HG03432 (cell line): ENCODE data around the gene SNTG2.

ENCODE experiments used
- ATAC-seq: cut with Tn5 transposase; IDR thresholded peaks from one replicate; pipeline ENCODE4 v1.9.1; 2021; ENCODE audit warnings: mild to moderate bottlenecking, moderate library complexity; ENCODE audit not compliant: unreplicated experiment

The SNTG2 gene

GRCh38 chr2:951224-952006, 766 bp downstream of the SNTG2 start:
- no peak for ATAC-seq

- no peak for ATAC-seq
Observed at GRCh38 chr2:953408-953807, 2.8 kb downstream of the SNTG2 start.

GRCh38 chr2:953975-954686, 3.5 kb downstream of the SNTG2 start:
- no peak for ATAC-seq

GRCh38 chr2:954687-955000, 4.0 kb downstream of the SNTG2 start:
- no peak for ATAC-seq

GRCh38 chr2:955829-956731, 5.4 kb downstream of the SNTG2 start:
- no peak for ATAC-seq

GRCh38 chr2:959457-959856, 8.8 kb downstream of the SNTG2 start:
- no peak for ATAC-seq

- no peak for ATAC-seq
Observed at GRCh38 chr2:960061-960736, 9.6 kb downstream of the SNTG2 start.

- ATAC-seq, result no peak
Observed at GRCh38 chr2:961786-962185, 11.1 kb downstream of the SNTG2 start.

GRCh38 chr2:963876-964275, 13.2 kb downstream of the SNTG2 start:
- no peak for ATAC-seq

GRCh38 chr2:964562-964961, 13.9 kb downstream of the SNTG2 start:
- no peak for ATAC-seq

GRCh38 chr2:965640-966147, 15.0 kb downstream of the SNTG2 start:
- ATAC-seq, result no peak

- ATAC-seq, result no peak
Observed at GRCh38 chr2:973129-973528, 22.5 kb downstream of the SNTG2 start.

- no peak for ATAC-seq
Observed at GRCh38 chr2:974054-974453, 23.4 kb downstream of the SNTG2 start.

- ATAC-seq, result no peak
Observed at GRCh38 chr2:974502-974901, 23.9 kb downstream of the SNTG2 start.

- ATAC-seq, result no peak
Observed at GRCh38 chr2:975095-975494, 24.4 kb downstream of the SNTG2 start.

- no peak for ATAC-seq
Observed at GRCh38 chr2:979069-979928, 28.6 kb downstream of the SNTG2 start.

GRCh38 chr2:980176-980575, 29.5 kb downstream of the SNTG2 start:
- no peak for ATAC-seq

GRCh38 chr2:981258-981657, 30.6 kb downstream of the SNTG2 start:
- no peak for ATAC-seq

- no peak for ATAC-seq
Observed at GRCh38 chr2:981759-982158, 31.1 kb downstream of the SNTG2 start.

GRCh38 chr2:985317-985898, 34.8 kb downstream of the SNTG2 start:
- ATAC-seq, result no peak
